Measurements from ENCODE around the gene DHRS7.
A peak's percentile ranks its signal among the peaks of the same experiment; 100 is the strongest.

The DHRS7 gene

DNA sequence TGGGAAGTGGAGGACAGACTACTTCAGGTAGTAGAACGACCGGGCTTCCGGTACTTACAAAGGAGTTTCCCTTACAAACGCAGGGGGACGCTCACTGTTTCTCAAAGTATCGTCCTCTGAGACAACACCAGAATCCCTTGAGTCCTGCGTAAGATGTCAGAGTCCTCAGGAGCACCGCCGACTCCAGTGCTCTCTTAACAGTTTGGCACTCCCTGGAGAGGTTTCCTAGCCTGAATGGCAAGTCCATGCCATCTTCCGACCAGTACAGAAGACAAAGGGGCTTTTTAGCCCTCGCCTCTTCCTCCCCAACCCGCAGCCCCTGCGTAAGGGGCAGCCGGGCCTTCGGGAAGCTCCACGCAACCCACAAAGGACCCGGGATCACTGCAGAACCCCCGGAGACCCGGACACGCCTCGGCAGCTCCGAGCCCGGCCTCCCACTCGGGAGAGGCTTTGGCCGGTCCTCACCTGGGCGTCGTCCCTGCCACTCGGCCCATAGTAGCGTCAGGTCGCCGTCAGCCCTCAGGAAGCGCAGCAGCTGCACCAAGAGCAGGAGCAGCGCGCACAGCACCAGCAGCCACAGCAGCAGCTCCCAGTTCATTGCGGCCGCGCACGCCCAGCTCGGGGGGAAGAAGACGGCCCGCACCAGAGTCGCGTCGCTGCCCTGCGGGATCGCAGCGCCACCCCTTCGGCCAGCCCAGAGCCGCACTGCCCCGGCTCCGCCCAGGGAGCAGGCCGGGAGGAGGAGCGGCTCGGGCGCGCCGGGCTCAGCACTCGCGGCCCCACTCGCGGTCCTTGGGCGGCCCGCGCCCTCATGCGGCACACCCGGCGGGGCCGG lies at the start of gene DHRS7:
Gene DHRS7 (minus strand): TSS at position 687 of the 835 bp plus-strand sequence. CDS start 89 bp downstream, at position 598.
- peak within 1 kb of the TSS; percentile 88 to 96 for H3K4me3 Mint-ChIP-seq
- peaks cover 55% of the 10 kb centered on the region for H3K4me1 Mint-ChIP-seq
- no peaks in the 10 kb centered on the region for H3K27me3 Mint-ChIP-seq
- H3K27ac Mint-ChIP-seq: peak within 1 kb of the TSS; percentile 96 to 97
- DNase-seq (peak; percentile 67 to 81), ATAC-seq (peak; percentile 89)
- H3K9me3 Mint-ChIP-seq: no peaks in the 10 kb centered on the region

DNA sequence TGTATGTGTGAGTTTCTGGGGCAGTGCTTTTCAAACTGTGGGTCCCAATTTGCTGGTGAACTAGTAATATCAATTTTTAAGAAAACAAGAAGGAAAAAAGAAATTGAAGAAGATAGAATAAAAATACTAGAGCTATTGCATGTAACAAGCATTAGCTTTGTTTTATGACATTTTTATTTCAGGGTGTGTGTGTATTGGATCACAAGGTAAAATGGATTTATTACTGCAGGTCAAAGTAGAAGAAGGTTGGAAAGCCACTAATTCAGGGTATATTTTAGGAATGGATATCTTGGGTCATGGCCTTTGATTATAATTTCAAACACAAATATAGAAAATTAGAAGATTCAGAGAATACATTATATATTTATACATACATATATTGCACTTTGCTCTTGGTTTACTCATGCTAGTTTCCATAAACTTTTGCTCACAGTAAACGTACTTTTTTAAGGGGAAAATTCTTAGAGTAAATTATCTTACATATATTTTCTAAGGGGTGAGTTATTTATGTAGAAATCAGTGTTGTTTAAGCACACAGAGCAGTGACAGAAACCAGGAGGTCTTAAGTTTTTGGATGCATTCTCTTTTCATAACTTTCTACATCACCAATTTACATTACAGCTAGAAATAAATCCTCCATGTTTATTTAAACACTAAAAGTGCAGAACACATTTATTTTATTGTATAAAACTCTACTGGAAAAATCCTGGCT lies 49.4 kb upstream of the DHRS7 start:
- H3K9me3 Mint-ChIP-seq: no peaks in the 10 kb centered on the region
- H3K27me3 Mint-ChIP-seq: peaks cover 5% of the 10 kb centered on the region
- H3K4me1 Mint-ChIP-seq: peaks cover 11% of the 10 kb centered on the region
- no peak overlapping the region for H3K27ac Mint-ChIP-seq
- no peak for ATAC-seq
- H3K4me3 Mint-ChIP-seq: no peak overlapping the region
- DNase-seq: no peak

DNA sequence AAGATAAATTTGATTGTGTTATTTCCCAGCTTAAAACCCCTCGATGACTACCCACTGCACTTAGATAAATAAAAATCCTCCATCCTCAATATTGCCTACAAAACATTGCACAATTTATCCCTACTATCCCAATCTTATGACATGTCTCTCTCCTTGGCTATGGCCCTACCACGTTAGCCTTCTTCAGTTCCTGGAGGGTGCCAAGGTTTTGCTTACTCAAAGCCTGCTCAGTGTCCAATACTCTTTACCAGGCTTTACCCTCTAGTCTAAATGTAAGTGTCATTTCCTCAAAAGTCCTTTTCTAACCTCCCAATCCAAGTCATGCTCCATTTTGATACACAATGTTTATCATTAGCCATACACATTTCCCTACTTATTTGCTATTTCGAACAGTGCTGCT lies 48.8 kb upstream of the DHRS7 start:
- H3K4me1 Mint-ChIP-seq: peaks cover 5% of the 10 kb centered on the region
- H3K27me3 Mint-ChIP-seq: peaks cover 11% of the 10 kb centered on the region
- DNase-seq: no peak
- no peak overlapping the region for H3K4me3 Mint-ChIP-seq
- no peak for ATAC-seq
- H3K9me3 Mint-ChIP-seq: no peaks in the 10 kb centered on the region
- H3K27ac Mint-ChIP-seq: no peak overlapping the region

DNA sequence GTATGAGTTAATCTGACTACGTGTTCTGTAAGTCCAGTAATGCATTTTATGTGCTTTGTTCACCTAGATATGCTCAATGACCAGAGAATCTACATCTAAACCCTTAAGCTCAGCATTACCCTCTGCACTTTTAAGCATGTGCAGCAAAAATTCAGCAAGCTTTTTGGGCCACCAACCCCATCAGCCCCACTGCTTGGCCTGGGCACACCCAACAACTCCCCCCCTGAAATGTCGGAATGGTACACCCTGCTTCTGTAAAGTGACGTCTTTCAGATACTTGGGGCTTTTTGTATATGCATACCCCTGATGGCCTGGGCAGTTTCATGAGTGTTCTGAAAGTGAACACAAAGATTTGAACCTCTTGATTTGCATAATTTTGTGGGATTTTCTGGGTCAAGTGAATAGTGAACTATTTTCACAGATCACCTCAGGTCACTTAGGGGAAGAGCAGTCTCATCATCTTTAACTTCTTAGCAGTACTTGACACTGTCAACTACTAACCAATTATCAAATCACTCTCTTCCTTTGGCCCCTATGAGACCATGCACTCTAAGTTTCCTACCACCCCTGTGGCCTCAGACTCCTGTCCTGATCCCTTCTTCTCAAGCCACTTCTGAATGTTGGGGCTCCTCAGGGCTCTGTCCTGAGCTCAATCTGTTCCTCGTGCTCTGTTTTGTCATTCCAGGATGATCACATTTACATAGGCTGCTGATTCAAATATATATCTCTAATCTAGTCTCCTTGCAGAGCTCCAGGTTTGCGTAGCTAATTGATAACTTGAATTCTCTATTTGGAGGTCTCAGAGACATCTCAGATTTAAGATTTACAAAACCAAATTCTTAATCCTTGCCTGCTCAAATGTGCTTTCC lies 47.5 kb upstream of the DHRS7 start:
- DNase-seq (peak in 1 of 2 donors; percentile 31), ATAC-seq (peak; percentile 73)
- H3K9me3 Mint-ChIP-seq: no peaks in the 10 kb centered on the region
- H3K4me1 Mint-ChIP-seq: no peaks in the 10 kb centered on the region
- H3K27me3 Mint-ChIP-seq: peaks cover 12% of the 10 kb centered on the region
- H3K27ac Mint-ChIP-seq: peak overlapping the region in 1 of 2 donors; percentile 22
- no peak overlapping the region for H3K4me3 Mint-ChIP-seq

- Mint-ChIP-seq H3K27ac (no peak overlapping the region), H3K9me3 (no peaks in the 10 kb centered on the region), H3K4me1 (peaks cover 9% of the 10 kb centered on the region), H3K4me3 (no peak overlapping the region), H3K27me3 (peaks cover 24% of the 10 kb centered on the region)
- no peak for ATAC-seq
- DNase-seq: no peak
These were observed 46.0 kb upstream of the DHRS7 start for GRCh38 chr14:60211153-60211552.

DNA sequence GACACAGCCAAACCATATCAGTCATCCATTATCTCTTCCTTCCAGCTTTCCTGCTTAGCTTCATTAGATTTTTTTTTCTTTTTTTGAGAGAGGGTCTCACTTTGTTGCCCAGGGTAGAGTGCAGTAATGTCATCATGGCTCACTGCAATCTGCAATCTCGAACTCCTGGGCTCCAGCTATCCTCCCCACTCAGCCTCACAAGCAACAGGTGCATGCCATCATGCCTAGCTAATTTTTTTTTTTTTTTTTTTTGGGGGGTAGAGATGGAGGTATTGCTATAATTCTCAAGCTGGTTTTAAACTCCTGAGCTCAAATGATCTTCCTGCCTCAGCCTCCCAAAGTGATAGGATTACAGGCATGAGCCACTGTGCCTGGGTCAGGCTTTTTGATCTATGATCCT lies 45.5 kb upstream of the DHRS7 start:
- no peak for ATAC-seq
- peaks cover 25% of the 10 kb centered on the region for H3K27me3 Mint-ChIP-seq

DNA sequence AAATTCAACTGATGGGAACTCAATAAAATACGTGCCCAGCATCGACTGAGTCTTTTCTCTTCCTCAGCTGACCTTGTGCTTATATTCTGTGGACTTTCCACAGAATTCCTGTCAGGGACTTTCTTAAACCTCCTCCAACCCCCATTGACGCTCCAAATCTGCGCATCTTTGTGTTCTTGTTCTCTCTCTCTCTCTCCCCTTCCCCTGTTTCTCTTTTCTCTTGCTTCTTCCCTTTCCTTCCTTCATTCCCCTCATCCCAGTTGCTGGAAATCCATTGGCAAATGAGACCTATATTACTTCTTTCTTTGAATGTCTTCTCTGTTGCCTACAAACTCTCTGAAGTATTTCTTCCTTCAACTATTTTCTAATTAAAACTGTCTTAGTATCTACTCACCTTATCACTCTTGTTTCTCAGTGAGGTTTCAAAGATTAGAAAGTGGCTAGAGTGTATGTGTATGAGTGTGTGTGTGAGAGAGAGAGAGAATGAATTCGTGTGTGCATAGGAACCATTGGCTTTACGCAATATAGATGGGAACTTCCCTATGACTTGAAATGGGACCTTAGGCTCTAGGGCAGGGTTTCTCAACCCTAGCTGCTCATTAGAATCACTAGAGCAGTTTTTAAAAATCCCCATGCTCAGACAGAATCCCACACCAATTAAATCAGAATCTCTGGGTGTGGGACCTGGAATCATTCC lies 41.8 kb upstream of the DHRS7 start:
- H3K9me3 Mint-ChIP-seq: no peaks in the 10 kb centered on the region
- H3K4me1 Mint-ChIP-seq: peaks cover 25% of the 10 kb centered on the region
- DNase-seq (no peak), ATAC-seq (peak; percentile 86)
- H3K4me3 Mint-ChIP-seq: no peak overlapping the region
- peak overlapping the region in 1 of 2 donors; percentile 54 for H3K27ac Mint-ChIP-seq
- peaks cover 33% of the 10 kb centered on the region for H3K27me3 Mint-ChIP-seq

More for the DNA sequence above, 45.5 kb upstream of the DHRS7 start:
- Mint-ChIP-seq H3K4me3 (no peak overlapping the region), H3K9me3 (no peaks in the 10 kb centered on the region), H3K27ac (no peak overlapping the region), H3K4me1 (peaks cover 13% of the 10 kb centered on the region)
- DNase-seq: no peak

DNA sequence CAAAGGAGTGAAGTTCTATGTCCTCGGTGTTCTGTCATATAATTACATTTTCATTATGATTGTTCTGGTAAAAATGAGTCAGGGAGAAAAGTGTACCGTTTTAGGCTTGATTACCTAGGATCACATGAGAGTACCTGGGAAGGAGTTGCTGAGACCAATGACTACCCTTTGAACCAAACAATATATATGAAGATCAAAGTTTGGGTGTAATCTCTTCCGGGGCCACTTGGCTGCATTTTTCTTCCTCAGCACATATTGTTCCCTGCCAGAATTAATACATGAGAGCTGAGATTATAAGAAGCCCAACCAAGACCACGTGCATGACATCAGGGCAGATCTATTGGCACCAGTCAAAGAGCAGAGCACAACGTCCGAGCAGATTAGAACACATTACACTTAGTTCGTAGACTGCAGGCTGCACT lies 41.1 kb upstream of the DHRS7 start:
- ATAC-seq (peak; percentile 31), DNase-seq (no peak)
- Mint-ChIP-seq H3K27ac (no peak overlapping the region), H3K4me3 (no peak overlapping the region), H3K4me1 (peaks cover 25% of the 10 kb centered on the region), H3K9me3 (no peaks in the 10 kb centered on the region), H3K27me3 (peaks cover 33% of the 10 kb centered on the region)

DNA sequence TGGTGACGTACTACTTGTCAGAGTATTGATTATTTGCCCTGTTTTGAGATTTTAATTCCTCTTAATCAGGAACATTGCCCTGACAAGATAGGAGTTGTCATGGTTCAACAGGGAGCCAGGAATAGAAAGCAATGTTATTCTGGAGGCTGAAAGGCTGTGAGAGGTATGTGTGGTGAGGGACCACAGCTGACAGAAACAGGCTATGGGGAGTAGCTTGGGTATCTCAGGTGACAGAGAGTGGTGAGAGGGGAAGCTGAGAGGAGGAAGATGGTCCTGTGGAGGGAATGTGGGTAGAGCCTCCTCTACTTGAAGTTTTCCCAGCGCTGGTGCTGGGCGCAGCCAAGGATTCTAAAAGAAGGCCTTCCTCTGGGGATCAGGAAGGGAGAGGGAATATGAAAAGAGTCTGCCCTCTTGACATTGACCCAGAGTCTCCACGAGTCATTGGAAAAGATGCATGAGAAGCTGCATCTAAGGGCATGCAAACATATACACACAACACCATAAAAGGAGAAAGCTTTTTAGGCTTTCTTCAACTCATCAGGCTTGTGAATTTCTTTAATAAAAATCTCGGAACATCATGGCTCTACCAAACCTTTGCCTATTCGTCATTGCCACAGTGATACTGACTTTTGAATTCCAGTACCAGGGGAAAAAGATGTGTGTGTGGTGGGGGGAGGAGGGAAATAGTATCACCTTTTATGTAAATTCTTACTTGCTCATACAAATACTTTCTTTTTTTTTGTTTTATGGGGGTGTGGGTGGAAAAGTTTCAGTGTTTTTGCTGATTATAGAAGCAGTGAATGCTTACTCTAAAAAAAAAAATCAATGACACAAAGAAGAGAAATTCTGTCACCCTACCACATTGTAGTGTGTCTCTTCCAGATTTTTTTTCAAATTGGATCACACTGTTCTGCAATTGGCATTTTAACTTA lies 39.9 kb upstream of the DHRS7 start:
- no peak for ATAC-seq
- no peak overlapping the region for H3K4me3 Mint-ChIP-seq

GRCh38 chr14:60204104-60204842 lies 39.1 kb upstream of the DHRS7 start:
- Mint-ChIP-seq H3K27ac (no peak overlapping the region), H3K4me3 (no peak overlapping the region), H3K9me3 (peaks cover 8 to 11% of the 10 kb centered on the region in 2 donors), H3K4me1 (peaks cover 25% of the 10 kb centered on the region), H3K27me3 (peaks cover 30% of the 10 kb centered on the region)
- ATAC-seq (no peak), DNase-seq (no peak)

More for the DNA sequence above, 39.9 kb upstream of the DHRS7 start:
- DNase-seq: no peak
- Mint-ChIP-seq H3K4me1 (peaks cover 25% of the 10 kb centered on the region), H3K9me3 (peaks cover under 1 to 2% of the 10 kb centered on the region in 2 donors), H3K27me3 (peaks cover 33% of the 10 kb centered on the region), H3K27ac (no peak overlapping the region)

DNA sequence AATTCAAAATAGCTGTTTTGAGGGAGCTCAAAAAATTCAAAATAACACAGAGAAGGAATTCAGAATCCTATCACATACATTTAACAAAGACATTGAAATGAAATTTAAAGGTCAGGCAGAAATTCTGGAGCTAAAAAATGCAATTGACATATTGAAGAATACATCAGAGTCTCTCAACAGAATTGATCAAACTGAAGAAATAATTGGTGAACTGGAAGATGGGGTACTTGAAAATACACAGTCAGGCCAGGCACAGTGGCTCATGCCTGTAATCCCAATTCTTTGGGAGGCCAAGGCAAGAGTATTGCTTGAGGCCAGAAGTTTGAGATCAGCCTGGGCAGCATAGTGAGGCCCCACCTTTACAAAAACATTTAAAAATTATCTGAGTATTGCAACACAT lies 34.1 kb upstream of the DHRS7 start:
- H3K27me3 Mint-ChIP-seq: peaks cover 17% of the 10 kb centered on the region

GRCh38 chr14:60197629-60198303 lies 32.6 kb upstream of the DHRS7 start:
- H3K27me3 Mint-ChIP-seq: peaks cover 14% of the 10 kb centered on the region
- ATAC-seq (no peak), DNase-seq (no peak)
- H3K9me3 Mint-ChIP-seq: peaks cover 18 to 26% of the 10 kb centered on the region in 2 donors
- H3K27ac Mint-ChIP-seq: no peak overlapping the region
- peaks cover 18% of the 10 kb centered on the region for H3K4me1 Mint-ChIP-seq
- no peak overlapping the region for H3K4me3 Mint-ChIP-seq

More for the DNA sequence above, 34.1 kb upstream of the DHRS7 start:
- no peak overlapping the region for H3K4me3 Mint-ChIP-seq
- H3K27ac Mint-ChIP-seq: no peak overlapping the region
- no peak for ATAC-seq
- H3K4me1 Mint-ChIP-seq: peaks cover 18% of the 10 kb centered on the region
- H3K9me3 Mint-ChIP-seq: peaks cover 18 to 26% of the 10 kb centered on the region in 2 donors
- no peak for DNase-seq

DNA sequence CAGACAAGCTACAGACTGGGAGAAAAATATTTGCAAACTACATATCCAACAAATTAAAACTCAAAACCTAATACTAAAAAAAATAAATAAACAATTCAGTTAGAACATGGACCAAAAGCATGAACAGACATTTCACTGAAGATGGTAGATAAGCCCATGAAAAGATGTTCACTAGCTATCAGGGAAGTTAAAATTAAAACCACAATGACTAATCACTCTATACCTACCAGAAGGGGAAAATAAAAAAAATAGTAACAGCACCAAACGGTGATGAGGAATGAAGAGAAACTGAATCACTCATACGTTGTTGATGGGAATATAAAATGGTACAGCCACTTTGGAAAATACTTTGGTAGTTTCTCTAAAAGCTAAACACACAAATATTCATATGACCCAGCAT lies 31.1 kb upstream of the DHRS7 start:
- ATAC-seq (peak; percentile 52), DNase-seq (no peak)
- H3K27me3 Mint-ChIP-seq: peaks cover 17% of the 10 kb centered on the region
- peaks cover 18 to 26% of the 10 kb centered on the region in 2 donors for H3K9me3 Mint-ChIP-seq
- peak overlapping the region in 1 of 2 donors; percentile 86 for H3K27ac Mint-ChIP-seq
- H3K4me3 Mint-ChIP-seq: peak overlapping the region in 1 of 2 donors; percentile 54
- H3K4me1 Mint-ChIP-seq: peaks cover 18% of the 10 kb centered on the region

Data from stimulated activated naive CD8-positive, alpha-beta T cell treated with anti-CD3 and anti-CD28 coated beads, Interleukin-15, amount 100 ng/mL, for 72 hours (primary cell).